Liver (tissue), 9 donors: ENCODE data around the gene GBA3. TPM values are rescaled to one million over a fixed set of nuclear protein-coding genes. Genes with fewer than 3 reads are reported as not detected.

ENCODE experiments used
- DNase-seq: peaks from one replicate; pipeline ENCODE4 v3.0.0-alpha.2; 2017; ENCODE audit warnings: low spot score
- H3K27ac ChIP-seq, 2 donors: one replicate each; pipeline ENCODE4 v1.7.0; 2013; ENCODE audit warnings: inconsistent platforms in 2 of 2, low read length in 2 of 2, control low read depth in 1 of 2, low read depth in 1 of 2, mild to moderate bottlenecking in 1 of 2
- H3K27me3 ChIP-seq, 4 donors: one replicate each; pipeline versions ENCODE4 v1.6.1 to v1.7.0; 2013; ENCODE audit warnings: low read length in 3 of 4, inconsistent platforms in 1 of 4, mild to moderate bottlenecking in 1 of 4, moderate library complexity in 1 of 4; ENCODE audit not compliant: control insufficient read depth in 4 of 4, insufficient read depth in 4 of 4
- H3K36me3 ChIP-seq, 4 donors: one replicate each; pipeline versions ENCODE4 v1.6.1 to v1.7.0; 2013; ENCODE audit warnings: low read length in 3 of 4, mild to moderate bottlenecking in 3 of 4, low read depth in 1 of 4, moderate library complexity in 1 of 4; ENCODE audit not compliant: control insufficient read depth in 4 of 4, insufficient read depth in 3 of 4
- H3K4me1 ChIP-seq, 4 donors: one replicate each; pipeline versions ENCODE4 v1.6.1 to v1.7.0; 2013; ENCODE audit warnings: low read length in 3 of 4, mild to moderate bottlenecking in 3 of 4, moderate library complexity in 1 of 4; ENCODE audit not compliant: control insufficient read depth in 4 of 4, insufficient read depth in 4 of 4
- H3K4me3 ChIP-seq, 3 donors: one replicate each; pipeline versions ENCODE4 v1.6.1 to v1.7.0; 2013; ENCODE audit warnings: low read length in 3 of 3, control low read depth in 1 of 3, low read depth in 1 of 3, mild to moderate bottlenecking in 1 of 3
- H3K9ac ChIP-seq, 2 donors: one replicate each; pipeline ENCODE4 v1.7.0; 2013; ENCODE audit warnings: low read length in 2 of 2, mild to moderate bottlenecking in 2 of 2, moderate library complexity in 2 of 2, control low read depth in 1 of 2, low read depth in 1 of 2
- H3K9me3 ChIP-seq, 4 donors: one replicate each; pipeline versions ENCODE4 v1.6.1 to v1.7.0; 2013; ENCODE audit warnings: low read length in 3 of 4; ENCODE audit not compliant: control insufficient read depth in 4 of 4
- ATF3 ChIP-seq: IDR thresholded peaks from 2 replicates; pipeline ENCODE4 v1.6.1; 2016; ENCODE audit warnings: antibody characterized with exemption
- EGR1 ChIP-seq, 2 donors: IDR thresholded peaks; 2 replicates each; pipeline ENCODE4 v1.6.1; 2016 to 2018; ENCODE audit warnings: antibody characterized with exemption in 2 of 2, low read depth in 2 of 2
- FOXA1 ChIP-seq: IDR thresholded peaks from 2 replicates; pipeline ENCODE4 v1.6.1; 2016; ENCODE audit warnings: antibody characterized with exemption
- FOXA2 ChIP-seq: IDR thresholded peaks from 2 replicates; pipeline ENCODE4 v1.6.1; 2016; ENCODE audit warnings: antibody characterized with exemption
- HNF4A ChIP-seq, 2 donors: conservative IDR thresholded peaks; 2 replicates each; pipeline ENCODE4 v1.6.1; 2016; ENCODE audit warnings: antibody characterized with exemption in 2 of 2, mild to moderate bottlenecking in 2 of 2
- JUND ChIP-seq, 2 donors: IDR thresholded peaks; 2 replicates each; pipeline ENCODE4 v1.6.1; 2016; ENCODE audit warnings: antibody characterized with exemption in 2 of 2
- NR2F2 ChIP-seq: IDR thresholded peaks from 2 replicates; pipeline ENCODE4 v1.6.1; 2016; ENCODE audit warnings: antibody characterized with exemption
- SP1 ChIP-seq: IDR thresholded peaks from 2 replicates; pipeline ENCODE4 v1.6.1; 2018; ENCODE audit warnings: antibody characterized with exemption, mild to moderate bottlenecking
- TAF1 ChIP-seq: conservative IDR thresholded peaks from 2 replicates; pipeline ENCODE4 v1.6.1; 2016; ENCODE audit warnings: antibody characterized with exemption, mild to moderate bottlenecking
- YY1 ChIP-seq: IDR thresholded peaks from 2 replicates; pipeline ENCODE4 v1.6.1; 2016; ENCODE audit warnings: antibody characterized with exemption, mild to moderate bottlenecking
- WGBS: extraction: QIAGEN DNeasy Blood & Tissue Kit; methylation state at CpG from one replicate; pipeline ENCODE4 v1.1.7; 2013; 5-methylcytosine and 5-hydroxymethylcytosine counted together
- polyA plus RNA-seq, 2 donors: library from polyadenylated mRNA; stranded (reverse) in 1 of 2; unstranded in 1 of 2; fragments of 200-250 nt in 1 of 2; fragments of >200 nt in 1 of 2; fragmentation: Nextera tagmentation in 1 of 2; extraction: Ambion mirVana in 1 of 2; gene quantifications; one replicate each; pipeline versions ENCODE4 v1.2.1 to v1.2.3, GENCODE V29; 2013 to 2015
- total RNA-seq, 2 donors: library from RNA; depleted of rRNA; stranded (reverse); fragments of >200 nt; gene quantifications; one replicate each; pipeline ENCODE4 v1.2.3, GENCODE V29; 2014
- TF ChIP-seq, protein P1 (sequence below): IDR thresholded peaks from 2 replicates; pipeline ENCODE4 v1.6.1; 2016; ENCODE audit warnings: antibody characterized with exemption
- donor health status: healthy.
- donor health status: healthy.
- donor health status: healthy.
- donor health status: healthy.
- donor health status: healthy.

The GBA3 gene
- total and polyA plus RNA-seq, 4 donors, result 10.6 to 36.7 (median 18.9) TPM

DNA sequence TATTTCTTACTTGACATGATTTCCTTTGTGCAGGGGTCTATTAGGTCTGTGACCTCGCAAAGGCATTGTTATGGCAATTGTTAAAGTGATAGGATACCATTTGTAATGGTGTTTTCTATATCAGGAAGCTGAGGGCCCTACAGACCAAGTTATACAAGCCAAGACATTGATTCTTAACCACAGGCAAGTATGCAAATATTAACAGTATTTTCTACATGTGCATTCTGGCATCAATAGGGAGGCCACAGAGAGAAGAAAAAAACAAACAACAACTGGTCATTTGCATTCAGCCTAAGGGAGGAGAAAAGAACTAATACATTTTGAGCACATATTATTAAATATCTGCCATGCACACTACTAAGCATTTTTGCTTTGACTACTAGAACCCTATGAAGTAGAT is 28.5 kb downstream of the GBA3 start (continued):
- TF ChIP-seq HNF4A (conservative IDR thresholded peaks at IDR 0.05) (no peak), ATF3 (no peak)

DNA sequence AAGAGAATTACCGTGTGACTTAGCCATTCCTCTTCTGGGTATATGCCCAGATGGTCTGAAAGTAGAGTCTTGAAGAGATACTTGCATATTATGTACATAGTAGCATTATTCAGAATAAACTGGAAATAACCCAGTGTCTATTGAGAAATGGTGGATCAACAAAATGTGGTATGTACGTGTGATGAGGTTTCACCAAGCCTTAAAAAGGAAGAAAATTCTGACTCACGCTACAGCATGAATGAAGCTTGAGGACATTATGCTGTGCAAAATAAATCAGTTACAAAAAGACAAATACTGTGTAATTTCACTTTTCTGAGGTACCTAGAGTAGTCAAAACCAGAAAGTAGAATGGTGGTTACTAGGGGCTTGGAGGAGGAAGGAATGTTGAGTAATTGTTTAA is 37.3 kb downstream of the GBA3 start:
- H3K9me3 ChIP-seq, result no peaks in the 10 kb centered on the region
- no peak for DNase-seq
- 96% methylated on average over 3 of the region's 3 CpGs for WGBS
- H3K36me3 ChIP-seq, result peaks cover 0 to 4% (median 0%) of the 10 kb centered on the region in 4 donors
- TF ChIP-seq SP1 (no peak), FOXA2 (no peak), EGR1 (IDR thresholded peaks at IDR 0.05; ENCODE audit: low read depth in 2 of 2) (no peak), NR2F2 (no peak), FOXA1 (no peak), YY1 (no peak), TAF1 (no peak)
- TF ChIP-seq, protein P1, sequence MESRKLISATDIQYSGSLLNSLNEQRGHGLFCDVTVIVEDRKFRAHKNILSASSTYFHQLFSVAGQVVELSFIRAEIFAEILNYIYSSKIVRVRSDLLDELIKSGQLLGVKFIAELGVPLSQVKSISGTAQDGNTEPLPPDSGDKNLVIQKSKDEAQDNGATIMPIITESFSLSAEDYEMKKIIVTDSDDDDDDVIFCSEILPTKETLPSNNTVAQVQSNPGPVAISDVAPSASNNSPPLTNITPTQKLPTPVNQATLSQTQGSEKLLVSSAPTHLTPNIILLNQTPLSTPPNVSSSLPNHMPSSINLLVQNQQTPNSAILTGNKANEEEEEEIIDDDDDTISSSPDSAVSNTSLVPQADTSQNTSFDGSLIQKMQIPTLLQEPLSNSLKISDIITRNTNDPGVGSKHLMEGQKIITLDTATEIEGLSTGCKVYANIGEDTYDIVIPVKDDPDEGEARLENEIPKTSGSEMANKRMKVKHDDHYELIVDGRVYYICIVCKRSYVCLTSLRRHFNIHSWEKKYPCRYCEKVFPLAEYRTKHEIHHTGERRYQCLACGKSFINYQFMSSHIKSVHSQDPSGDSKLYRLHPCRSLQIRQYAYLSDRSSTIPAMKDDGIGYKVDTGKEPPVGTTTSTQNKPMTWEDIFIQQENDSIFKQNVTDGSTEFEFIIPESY, result no peak
- H3K4me1 ChIP-seq, result no peaks in the 10 kb centered on the region
- H3K27me3 ChIP-seq, result no peaks in the 10 kb centered on the region
- H3K27ac ChIP-seq, result no peak overlapping the region
- no peak overlapping the region for H3K4me3 ChIP-seq
- H3K9ac ChIP-seq, result no peak overlapping the region

GRCh38 chr4:22733816-22734215 is 41.1 kb downstream of the GBA3 start:
- DNase-seq, result no peak
- no peaks in the 10 kb centered on the region for H3K4me1 ChIP-seq
- H3K4me3 ChIP-seq, result no peak overlapping the region
- H3K27ac ChIP-seq, result no peak overlapping the region
- H3K36me3 ChIP-seq, result peaks cover 0 to 23% (median 9%) of the 10 kb centered on the region in 4 donors
- no peak for TF ChIP-seq ATF3
- WGBS, result 85% methylated on average over 3 of the region's 3 CpGs
- no peaks in the 10 kb centered on the region for H3K9me3 ChIP-seq
- H3K27me3 ChIP-seq, result no peaks in the 10 kb centered on the region
- no peak overlapping the region for H3K9ac ChIP-seq

- 95% methylated on average over 2 of the region's 2 CpGs for WGBS
- peaks cover 0 to 23% (median 11%) of the 10 kb centered on the region in 4 donors for H3K36me3 ChIP-seq
- no peak overlapping the region for H3K27ac ChIP-seq
- no peaks in the 10 kb centered on the region for H3K4me1 ChIP-seq
- no peak overlapping the region for H3K4me3 ChIP-seq
- H3K9me3 ChIP-seq, result no peaks in the 10 kb centered on the region
- no peaks in the 10 kb centered on the region for H3K27me3 ChIP-seq
- TF ChIP-seq JUND (IDR thresholded peaks at IDR 0.05) (no peak), SP1 (no peak), FOXA1 (no peak), TAF1 (no peak)
- TF ChIP-seq, protein P1, result no peak
- DNase-seq, result no peak
- H3K9ac ChIP-seq, result no peak overlapping the region
Measured at GRCh38 chr4:22736912-22737311, 44.2 kb downstream of the GBA3 start.
